Activated CD8-positive, alpha-beta memory T cell treated with anti-CD3 and anti-CD28 coated beads, Interleukin-2, amount 50 U/mL, for 24 hours (primary cell): ENCODE data around the gene BBC3.

ENCODE experiments used
- DNase-seq: peaks from one replicate; pipeline ENCODE4 v3.0.0-alpha.2; 2020; ENCODE audit errors: extremely low read depth

Gene BBC3

GRCh38 chr19:47195434-47195833, 35.6 kb downstream of the BBC3 start:
- no peak for DNase-seq

DNA sequence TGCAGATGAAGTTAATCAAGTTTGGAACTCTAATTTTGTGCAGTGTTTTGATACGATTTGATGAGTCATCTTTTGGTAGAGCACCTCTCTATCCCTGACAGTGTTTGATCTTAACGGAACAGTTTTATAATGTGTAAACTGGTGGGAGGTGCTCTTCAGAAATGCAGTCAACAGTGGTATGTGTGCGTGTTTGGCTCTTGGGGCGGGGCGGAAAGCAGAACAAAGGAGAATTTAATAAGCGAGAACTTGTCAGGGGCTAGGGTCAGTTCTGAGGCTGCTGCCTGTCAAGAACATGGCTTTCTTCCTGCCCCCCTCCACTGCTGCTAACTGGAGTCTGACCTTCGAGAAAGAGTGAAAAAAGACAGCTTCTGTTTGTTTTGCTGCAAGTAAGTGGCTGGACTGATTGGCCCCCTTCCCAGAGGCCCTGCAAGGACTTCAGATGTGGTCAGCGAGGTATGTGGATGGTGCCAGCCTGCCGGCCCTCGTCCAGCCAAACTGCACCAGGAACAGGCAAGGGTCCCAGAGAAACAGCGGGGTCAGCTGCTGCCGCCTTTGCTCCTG, 40.8 kb downstream of the BBC3 start:
- peak; percentile 20 for DNase-seq

- no peak for DNase-seq
Observed at GRCh38 chr19:47188507-47189033, 42.4 kb downstream of the BBC3 start.

- no peak for DNase-seq
Observed at GRCh38 chr19:47187797-47188196, 43.2 kb downstream of the BBC3 start.

DNA sequence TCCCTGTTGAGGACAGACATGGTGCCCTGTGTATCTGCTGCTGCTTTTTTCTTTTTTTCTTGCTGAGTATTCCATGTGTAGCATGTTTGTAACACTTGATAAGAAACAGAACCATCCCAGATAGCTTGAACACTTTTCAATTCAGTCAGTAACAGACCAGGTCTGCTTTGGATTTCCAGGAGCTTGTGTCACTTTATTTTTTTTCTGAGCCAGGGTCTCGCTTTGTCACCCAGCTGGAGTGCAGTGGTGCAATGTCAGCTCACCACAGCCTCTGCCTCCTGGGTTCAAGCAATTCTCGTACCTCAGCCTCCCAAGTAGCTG, 43.7 kb downstream of the BBC3 start:
- DNase-seq = no peak

DNA sequence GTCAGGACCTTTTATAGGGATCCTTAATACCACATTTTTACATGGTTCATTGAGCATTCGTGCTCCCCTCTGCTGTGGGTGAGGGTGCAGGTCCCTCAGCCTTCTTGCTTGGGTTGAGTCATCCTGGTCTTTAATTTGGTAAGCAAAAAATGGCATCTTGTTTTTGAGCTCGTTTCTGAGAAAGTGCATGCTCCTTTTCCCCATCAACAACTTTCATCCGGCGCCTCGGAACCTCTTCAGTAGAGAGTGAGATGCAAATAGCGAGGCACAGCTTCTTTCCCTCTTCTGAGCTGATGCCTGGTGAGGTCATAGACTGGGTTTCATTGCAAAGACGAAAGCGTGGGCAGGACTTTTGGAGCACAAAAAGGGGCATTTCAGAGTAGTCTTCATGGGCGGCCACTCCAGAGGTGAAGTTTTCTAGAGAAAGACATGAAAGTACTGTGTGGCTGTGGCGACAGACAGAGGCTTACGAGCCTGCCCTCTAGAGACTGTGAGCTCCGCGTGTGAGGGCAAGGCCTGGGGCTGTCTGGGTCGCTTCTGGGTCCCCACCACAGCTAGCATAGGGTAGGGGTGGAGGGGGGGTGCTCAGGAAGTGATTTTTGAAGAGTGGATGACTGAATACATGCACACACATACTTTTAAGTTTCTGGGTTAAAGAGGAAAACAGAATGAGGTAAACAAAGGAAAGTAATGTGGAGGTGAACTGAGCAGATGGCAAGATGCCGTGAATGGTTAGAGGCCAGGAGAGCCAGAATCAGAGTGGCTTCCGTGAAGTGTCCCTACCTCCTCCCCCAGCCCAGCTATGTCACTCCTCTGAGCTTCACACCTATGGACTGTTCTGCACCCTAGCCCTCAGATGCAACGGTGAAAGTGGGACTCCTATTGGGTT, 44.3 kb downstream of the BBC3 start:
- peak; percentile 72 for DNase-seq

DNA sequence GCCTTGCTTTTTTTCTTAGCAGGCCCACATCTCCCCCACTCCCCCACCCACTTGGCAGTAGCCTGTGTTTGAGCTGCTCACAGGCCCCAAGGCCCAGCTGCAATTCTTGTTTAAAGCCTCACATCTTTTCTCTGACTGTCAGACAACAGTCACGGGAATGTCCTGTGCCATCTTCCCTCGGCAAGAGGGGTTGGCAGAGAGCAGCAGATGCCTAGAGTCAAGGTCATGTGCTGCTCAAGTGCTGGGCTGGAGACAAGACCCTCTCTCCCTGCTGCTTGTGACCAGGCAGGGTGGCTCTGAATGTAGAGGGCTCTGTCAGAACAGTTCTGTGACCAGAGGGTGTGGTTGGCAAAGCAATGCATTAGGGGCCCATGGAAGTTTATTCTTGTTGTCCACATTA, 47.4 kb downstream of the BBC3 start:
- no peak for DNase-seq

- DNase-seq = no peak
Observed at GRCh38 chr19:47179653-47180310, 51.2 kb downstream of the BBC3 start.

DNA sequence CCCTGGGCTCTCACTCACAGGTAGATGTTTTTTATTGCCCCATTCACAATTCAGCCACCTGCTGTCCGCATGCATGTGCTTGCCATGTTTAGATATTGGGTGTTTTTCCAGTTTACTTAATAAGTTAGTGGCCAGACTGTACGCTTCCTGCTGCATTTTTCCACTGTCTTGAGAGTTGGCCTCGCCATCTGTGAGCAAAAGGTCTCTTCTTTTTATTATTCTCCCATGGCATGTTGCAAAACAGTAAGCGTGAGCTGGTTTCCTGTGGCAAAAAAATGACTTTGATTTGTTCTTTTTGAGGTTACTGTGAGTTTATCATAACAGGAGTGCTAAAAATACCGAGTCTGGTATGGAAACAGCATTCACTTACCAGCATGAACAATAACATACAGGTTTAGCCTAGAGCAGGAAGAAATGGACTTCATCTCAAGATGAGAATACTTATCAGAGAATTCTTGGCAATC, 54.3 kb downstream of the BBC3 start:
- DNase-seq = no peak

- no peak for DNase-seq
Observed at GRCh38 chr19:47176071-47176626, 54.9 kb downstream of the BBC3 start.

- DNase-seq = no peak
Observed at GRCh38 chr19:47172666-47173455, 58.1 kb downstream of the BBC3 start.
